ENCODE results near the gene KCNK2. TPM values are rescaled to one million over a fixed set of nuclear protein-coding genes. Genes with fewer than 3 reads are reported as not detected.

The KCNK2 gene
- total RNA-seq, 2 experiments from 2014 or later = not detected

GRCh38 chr1:215285013-215285800 is 202.7 kb downstream of the KCNK2 start:
- Histone ChIP-seq H3K4me2 (ENCODE audit: low read length) (no peak overlapping the region), H2AFZ (ENCODE audit: low read length) (no peak overlapping the region), H3K4me3 (ENCODE audit: low read depth, low read length, poor library complexity, severe bottlenecking) (no peak overlapping the region), H3K4me1 (ENCODE audit: insufficient read depth, low read length, poor library complexity, severe bottlenecking) (no peaks in the 10 kb centered on the region), H3K9me3 (ENCODE audit: low read length) (no peaks in the 10 kb centered on the region), H4K20me1 (ENCODE audit: insufficient read depth, low read length) (no peaks in the 10 kb centered on the region), H3K27ac (ENCODE audit: low read depth, low read length, poor library complexity, severe bottlenecking) (no peak overlapping the region), H3K9me2 (ENCODE audit: insufficient read depth, low read length) (no peaks in the 10 kb centered on the region), H3K79me2 (ENCODE audit: insufficient read depth, low read depth, low read length) (no peaks in the 10 kb centered on the region), H3K36me3 (ENCODE audit: insufficient read depth, low read length) (no peaks in the 10 kb centered on the region)
- intact Hi-C loops (cut with micrococcal nuclease; ENCODE audit: unreplicated experiment) = no loop called here
- TF ChIP-seq CTCF (conservative IDR thresholded peaks at IDR 0.05; ENCODE audit: low read length) = no peak
- ChIA-PET POLR2A (no interaction called here), CTCF (ENCODE audit: unreplicated experiment) (no interaction called here)
- no peak for DNase-seq (ENCODE audit: low spot score)
- no TSS peak for BruUV-seq (replicated peaks)

Data from OCI-LY7 (cell line).